Measurements from ENCODE around the gene POLR3B. TPM values are rescaled to one million over a fixed set of nuclear protein-coding genes. Genes with fewer than 3 reads are reported as not detected.
"Not testable (repeated sequence)": the region's sequence is repeated elsewhere in the genome, so short reads cannot be mapped to it uniquely, and the experiment has no call there.

The POLR3B gene
- total and polyA plus RNA-seq, 2 of the 8 experiments (the other 6 are each of a cell fraction or from before 2014, with no cell fraction given), result 5.0 to 13.2 TPM

DNA sequence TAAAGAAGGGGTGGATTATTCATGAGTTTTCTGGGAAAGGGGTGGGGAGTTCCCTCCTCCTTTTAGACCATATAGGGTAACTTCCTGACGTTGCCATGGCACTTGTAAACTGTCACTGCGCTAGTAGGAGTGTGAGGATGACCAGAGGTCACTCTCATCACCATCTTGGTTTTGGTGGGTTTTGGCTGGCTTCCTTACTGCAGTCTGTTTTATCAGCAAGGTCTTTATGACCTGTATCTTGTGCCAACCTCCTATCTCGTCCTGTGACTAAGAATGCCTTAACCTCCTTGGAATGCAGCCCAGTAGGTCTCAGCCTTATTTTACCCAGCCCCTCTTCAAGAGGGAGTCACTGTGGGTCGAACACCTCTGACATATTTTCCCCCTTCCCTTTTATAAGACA, 24.3 kb downstream of the POLR3B start:
- H4K8ac ChIP-seq (ENCODE audit: extremely low read depth, insufficient read depth, low read length); H3K27me3 ChIP-seq (replicated peaks in 1 of 4; ENCODE audit: control insufficient read depth in 3 of 4, extremely low read depth in 1 of 4, insufficient read depth in 3 of 4, low read length in 3 of 4); H3K79me1 ChIP-seq (ENCODE audit: low read depth, low read length); H2AK5ac ChIP-seq (ENCODE audit: low read depth, low read length); H3K9me3 ChIP-seq (ENCODE audit: insufficient read depth in 2 of 2, low read depth in 1 of 2, low read length in 1 of 2); FAIRE-seq; H2AFZ ChIP-seq (ENCODE audit: low read length); H2BK12ac ChIP-seq (ENCODE audit: low read depth, low read length); H3K14ac ChIP-seq (ENCODE audit: insufficient read length); H3K4me2 ChIP-seq (ENCODE audit: insufficient read depth in 1 of 2, low read depth in 2 of 2, low read length in 2 of 2); H3K23ac ChIP-seq (ENCODE audit: insufficient read length); H4K91ac ChIP-seq (replicated peaks; ENCODE audit: insufficient read length, low read length); H2BK5ac ChIP-seq (ENCODE audit: low read depth, low read length); H3K4ac ChIP-seq (replicated peaks; ENCODE audit: insufficient read length, low read depth, low read length); H3K4me1 ChIP-seq (replicated peaks in 1 of 4; ENCODE audit: control insufficient read depth in 3 of 4, insufficient read depth in 4 of 4, low read length in 3 of 4); H3K18ac ChIP-seq (ENCODE audit: extremely low read depth, low read length); H4K20me1 ChIP-seq (replicated peaks in 1 of 2; ENCODE audit: control insufficient read depth in 1 of 2, insufficient read depth in 2 of 2, low read length in 2 of 2); H2BK15ac ChIP-seq (ENCODE audit: low read length); H3K4me3 ChIP-seq (ENCODE audit: extremely low read depth in 1 of 4, insufficient read depth in 2 of 4, low read depth in 3 of 4, low read length in 4 of 4); H3K79me2 ChIP-seq (ENCODE audit: control insufficient read depth in 1 of 2, insufficient read depth in 2 of 2, low read length in 2 of 2); H3K56ac ChIP-seq (replicated peaks; ENCODE audit: insufficient read length, low read depth, low read length); POLR2A ChIA-PET (ENCODE audit: partially characterized antibody); H3K23me2 ChIP-seq (ENCODE audit: low read depth, low read length); H3K9ac ChIP-seq (replicated peaks in 1 of 4; ENCODE audit: extremely low read depth in 1 of 4, low read depth in 3 of 4, low read length in 3 of 4); DNase-seq (ENCODE audit: low read depth in 1 of 2, low spot score in 2 of 2); H3K27ac ChIP-seq (ENCODE audit: low read depth, low read length); H2BK20ac ChIP-seq (ENCODE audit: low read length); H2BK120ac ChIP-seq (replicated peaks; ENCODE audit: low read depth, low read length); H4K5ac ChIP-seq (ENCODE audit: insufficient read length, low read depth, low read length): not testable (repeated sequence)
- CTCF ChIA-PET (ENCODE audit: partially characterized antibody), result interaction anchor here (2.1 kb wide), 1 partner anchor 537 kb away, joined by 12 read pairs; no protein-coding TSS in a partner anchor
- 90% methylated on average over 4 of the region's 4 CpGs; no CpG with 5 or more reads in 1 of the 2 experiments for WGBS, 2 experiments (ENCODE audit: extremely low coverage in 1 of 2, insufficient coverage in 1 of 2, insufficient read length in 1 of 2, insufficient replicate concordance in 2 of 2, low coverage in 1 of 2, low lambda C conversion rate in 2 of 2, missing lambda C conversion rate in 1 of 2)
- peaks cover 0 to 14% (median 1%) of the 10 kb centered on the region in 4 experiments; a peak in 1 of 8 replicates for H3K36me3 ChIP-seq (ENCODE audit: control insufficient read depth in 2 of 4, insufficient read depth in 4 of 4, low read length in 3 of 4)

All from H1 (cell line).